H1 (cell line): ENCODE data around the gene ANAPC7. TPM values are rescaled to one million over a fixed set of nuclear protein-coding genes. Genes with fewer than 3 reads are reported as not detected.

ENCODE experiments used
- CEBPB ChIP-seq: IDR thresholded peaks from 2 replicates; pipeline ENCODE4 v1.6.1; 2012; ENCODE audit warnings: low read depth, low read length
- RNF2 ChIP-seq: fragments of 200-900, 300-1000 bp; sonication (generic); IDR thresholded peaks from 2 replicates; pipeline ENCODE4 v1.7.1; 2016; ENCODE audit warnings: borderline replicate concordance, low read depth, mild to moderate bottlenecking, antibody characterized with exemption, low read length; ENCODE audit not compliant: poor library complexity, severe bottlenecking; ENCODE audit errors: missing control alignments
- SIN3A ChIP-seq, 2 experiments: IDR thresholded peaks in 1 of 2; conservative IDR thresholded peaks in 1 of 2; 2 replicates each; pipeline ENCODE4 v1.6.1; 2011 to 2012; ENCODE audit warnings: low read length in 2 of 2, improper control_type of control experiment in 1 of 2, low read depth in 1 of 2, mild to moderate bottlenecking in 1 of 2
- SP1 ChIP-seq: IDR thresholded peaks from 2 replicates; pipeline ENCODE4 v1.6.1; 2011; ENCODE audit warnings: low read depth, low read length
- TAF7 ChIP-seq: optimal IDR thresholded peaks from 2 replicates; pipeline ENCODE3; 2011; ENCODE audit warnings: low read depth, mild to moderate bottlenecking, inconsistent platforms, low read length, moderate library complexity, borderline replicate concordance
- polyA plus RNA-seq, 7 experiments: library from polyadenylated mRNA; depleted of rRNA in 3 of 7; stranded (reverse) in 5 of 7; unstranded in 2 of 7; fragments of >200 nt in 5 of 7; fragments of 200-250 nt in 2 of 7; gene quantifications; 1 replicate in 5 of 7; 2 replicates in 1 of 7; 4 replicates in 1 of 7; pipeline versions ENCODE4 v1.2.1 to v1.2.3, GENCODE V29; 2011 to 2013; ENCODE audit warnings: missing spikeins in 2 of 7, mixed read lengths in 2 of 7
- total RNA-seq: library from RNA; stranded (reverse); fragmentation: NEBNext Ultra II Directional; extraction: Animal tissue kit (Norgen Biotek cat#: 25700); gene quantifications from 2 replicates; pipeline ENCODE4 v1.2.1, GENCODE V29; 2021
- TF ChIP-seq, protein P1 (sequence below): fragments of 300-600 bp; sonication (generic); IDR thresholded peaks from 2 replicates; pipeline ENCODE4 v1.7.1; 2012; ENCODE audit warnings: low read length, moderate library complexity, mild to moderate bottlenecking, inconsistent platforms; ENCODE audit not compliant: insufficient replicate concordance
- TF ChIP-seq, protein P2 (sequence below): IDR thresholded peaks from 2 replicates; pipeline ENCODE4 v1.6.1; 2011; ENCODE audit warnings: low read depth, mild to moderate bottlenecking, low read length; ENCODE audit not compliant: insufficient read depth

Gene ANAPC7
- total and polyA plus RNA-seq, 2 of the 8 experiments (the other 6 are each of a cell fraction or from before 2014, with no cell fraction given): 72.8 to 105 TPM

DNA sequence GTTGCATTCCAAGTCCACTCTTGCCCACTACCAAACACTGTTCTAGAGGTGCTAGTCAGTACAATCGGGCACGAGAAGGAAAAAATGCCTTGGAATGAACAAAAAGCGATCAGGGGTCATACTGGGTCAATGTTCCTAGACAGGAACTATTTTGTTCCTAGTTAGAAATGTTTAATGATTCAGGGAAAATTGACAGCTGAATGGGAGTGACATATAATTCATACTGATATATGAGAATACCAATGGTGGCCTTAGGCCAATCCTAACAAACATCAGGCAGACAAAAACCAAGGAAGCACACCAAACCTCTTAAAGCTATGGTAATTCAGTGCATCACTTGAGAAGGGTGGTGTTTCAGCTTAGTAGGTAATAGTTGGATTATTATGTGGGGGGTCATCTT is 51.1 kb downstream of the ANAPC7 start (continued):
- TF ChIP-seq, protein P1, sequence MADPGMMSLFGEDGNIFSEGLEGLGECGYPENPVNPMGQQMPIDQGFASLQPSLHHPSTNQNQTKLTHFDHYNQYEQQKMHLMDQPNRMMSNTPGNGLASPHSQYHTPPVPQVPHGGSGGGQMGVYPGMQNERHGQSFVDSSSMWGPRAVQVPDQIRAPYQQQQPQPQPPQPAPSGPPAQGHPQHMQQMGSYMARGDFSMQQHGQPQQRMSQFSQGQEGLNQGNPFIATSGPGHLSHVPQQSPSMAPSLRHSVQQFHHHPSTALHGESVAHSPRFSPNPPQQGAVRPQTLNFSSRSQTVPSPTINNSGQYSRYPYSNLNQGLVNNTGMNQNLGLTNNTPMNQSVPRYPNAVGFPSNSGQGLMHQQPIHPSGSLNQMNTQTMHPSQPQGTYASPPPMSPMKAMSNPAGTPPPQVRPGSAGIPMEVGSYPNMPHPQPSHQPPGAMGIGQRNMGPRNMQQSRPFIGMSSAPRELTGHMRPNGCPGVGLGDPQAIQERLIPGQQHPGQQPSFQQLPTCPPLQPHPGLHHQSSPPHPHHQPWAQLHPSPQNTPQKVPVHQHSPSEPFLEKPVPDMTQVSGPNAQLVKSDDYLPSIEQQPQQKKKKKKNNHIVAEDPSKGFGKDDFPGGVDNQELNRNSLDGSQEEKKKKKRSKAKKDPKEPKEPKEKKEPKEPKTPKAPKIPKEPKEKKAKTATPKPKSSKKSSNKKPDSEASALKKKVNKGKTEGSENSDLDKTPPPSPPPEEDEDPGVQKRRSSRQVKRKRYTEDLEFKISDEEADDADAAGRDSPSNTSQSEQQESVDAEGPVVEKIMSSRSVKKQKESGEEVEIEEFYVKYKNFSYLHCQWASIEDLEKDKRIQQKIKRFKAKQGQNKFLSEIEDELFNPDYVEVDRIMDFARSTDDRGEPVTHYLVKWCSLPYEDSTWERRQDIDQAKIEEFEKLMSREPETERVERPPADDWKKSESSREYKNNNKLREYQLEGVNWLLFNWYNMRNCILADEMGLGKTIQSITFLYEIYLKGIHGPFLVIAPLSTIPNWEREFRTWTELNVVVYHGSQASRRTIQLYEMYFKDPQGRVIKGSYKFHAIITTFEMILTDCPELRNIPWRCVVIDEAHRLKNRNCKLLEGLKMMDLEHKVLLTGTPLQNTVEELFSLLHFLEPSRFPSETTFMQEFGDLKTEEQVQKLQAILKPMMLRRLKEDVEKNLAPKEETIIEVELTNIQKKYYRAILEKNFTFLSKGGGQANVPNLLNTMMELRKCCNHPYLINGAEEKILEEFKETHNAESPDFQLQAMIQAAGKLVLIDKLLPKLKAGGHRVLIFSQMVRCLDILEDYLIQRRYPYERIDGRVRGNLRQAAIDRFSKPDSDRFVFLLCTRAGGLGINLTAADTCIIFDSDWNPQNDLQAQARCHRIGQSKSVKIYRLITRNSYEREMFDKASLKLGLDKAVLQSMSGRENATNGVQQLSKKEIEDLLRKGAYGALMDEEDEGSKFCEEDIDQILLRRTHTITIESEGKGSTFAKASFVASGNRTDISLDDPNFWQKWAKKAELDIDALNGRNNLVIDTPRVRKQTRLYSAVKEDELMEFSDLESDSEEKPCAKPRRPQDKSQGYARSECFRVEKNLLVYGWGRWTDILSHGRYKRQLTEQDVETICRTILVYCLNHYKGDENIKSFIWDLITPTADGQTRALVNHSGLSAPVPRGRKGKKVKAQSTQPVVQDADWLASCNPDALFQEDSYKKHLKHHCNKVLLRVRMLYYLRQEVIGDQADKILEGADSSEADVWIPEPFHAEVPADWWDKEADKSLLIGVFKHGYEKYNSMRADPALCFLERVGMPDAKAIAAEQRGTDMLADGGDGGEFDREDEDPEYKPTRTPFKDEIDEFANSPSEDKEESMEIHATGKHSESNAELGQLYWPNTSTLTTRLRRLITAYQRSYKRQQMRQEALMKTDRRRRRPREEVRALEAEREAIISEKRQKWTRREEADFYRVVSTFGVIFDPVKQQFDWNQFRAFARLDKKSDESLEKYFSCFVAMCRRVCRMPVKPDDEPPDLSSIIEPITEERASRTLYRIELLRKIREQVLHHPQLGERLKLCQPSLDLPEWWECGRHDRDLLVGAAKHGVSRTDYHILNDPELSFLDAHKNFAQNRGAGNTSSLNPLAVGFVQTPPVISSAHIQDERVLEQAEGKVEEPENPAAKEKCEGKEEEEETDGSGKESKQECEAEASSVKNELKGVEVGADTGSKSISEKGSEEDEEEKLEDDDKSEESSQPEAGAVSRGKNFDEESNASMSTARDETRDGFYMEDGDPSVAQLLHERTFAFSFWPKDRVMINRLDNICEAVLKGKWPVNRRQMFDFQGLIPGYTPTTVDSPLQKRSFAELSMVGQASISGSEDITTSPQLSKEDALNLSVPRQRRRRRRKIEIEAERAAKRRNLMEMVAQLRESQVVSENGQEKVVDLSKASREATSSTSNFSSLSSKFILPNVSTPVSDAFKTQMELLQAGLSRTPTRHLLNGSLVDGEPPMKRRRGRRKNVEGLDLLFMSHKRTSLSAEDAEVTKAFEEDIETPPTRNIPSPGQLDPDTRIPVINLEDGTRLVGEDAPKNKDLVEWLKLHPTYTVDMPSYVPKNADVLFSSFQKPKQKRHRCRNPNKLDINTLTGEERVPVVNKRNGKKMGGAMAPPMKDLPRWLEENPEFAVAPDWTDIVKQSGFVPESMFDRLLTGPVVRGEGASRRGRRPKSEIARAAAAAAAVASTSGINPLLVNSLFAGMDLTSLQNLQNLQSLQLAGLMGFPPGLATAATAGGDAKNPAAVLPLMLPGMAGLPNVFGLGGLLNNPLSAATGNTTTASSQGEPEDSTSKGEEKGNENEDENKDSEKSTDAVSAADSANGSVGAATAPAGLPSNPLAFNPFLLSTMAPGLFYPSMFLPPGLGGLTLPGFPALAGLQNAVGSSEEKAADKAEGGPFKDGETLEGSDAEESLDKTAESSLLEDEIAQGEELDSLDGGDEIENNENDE: no peak
- TF ChIP-seq SP1 (no peak), TAF7 (no peak), CEBPB (no peak), RNF2 (no peak), SIN3A (conservative IDR thresholded peaks at IDR 0.05 in 1 of 2, IDR thresholded peaks at IDR 0.05 in 1 of 2; ENCODE audit: low read depth in 1 of 2, low read length in 2 of 2) (no peak)
- TF ChIP-seq, protein P2, sequence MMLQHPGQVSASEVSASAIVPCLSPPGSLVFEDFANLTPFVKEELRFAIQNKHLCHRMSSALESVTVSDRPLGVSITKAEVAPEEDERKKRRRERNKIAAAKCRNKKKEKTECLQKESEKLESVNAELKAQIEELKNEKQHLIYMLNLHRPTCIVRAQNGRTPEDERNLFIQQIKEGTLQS: no peak
- TF ChIP-seq, all 59 proteins: peak for 0
